CD4-positive, alpha-beta T cell treated with Interleukin-10 for 1 hour (primary cell): ENCODE data around the gene ZSCAN10.
"Not testable (repeated sequence)": the region's sequence is repeated elsewhere in the genome, so short reads cannot be mapped to it uniquely, and the experiment has no call there.

Experiments
- DNase-seq: peaks from one replicate; pipeline ENCODE4 v3.0.0-alpha.2; 2020

Gene ZSCAN10

GRCh38 chr16:3059041-3059722, 39.9 kb downstream of the ZSCAN10 start:
- peak; percentile 90 for DNase-seq

GRCh38 chr16:3058139-3059030, 40.7 kb downstream of the ZSCAN10 start:
- DNase-seq = peak; percentile 61

GRCh38 chr16:3057181-3058138, 41.6 kb downstream of the ZSCAN10 start:
- DNase-seq = no peak

- DNase-seq = no peak
Observed at GRCh38 chr16:3056336-3057180, 42.5 kb downstream of the ZSCAN10 start.

GRCh38 chr16:3055734-3056115, 43.4 kb downstream of the ZSCAN10 start:
- not testable (repeated sequence) for DNase-seq

GRCh38 chr16:3054965-3055733, 43.9 kb downstream of the ZSCAN10 start:
- DNase-seq = no peak

- DNase-seq = not testable (repeated sequence)
Observed at GRCh38 chr16:3053330-3053710, 45.8 kb downstream of the ZSCAN10 start.

- not testable (repeated sequence) for DNase-seq
Observed at GRCh38 chr16:3052571-3053329, 46.3 kb downstream of the ZSCAN10 start.

GRCh38 chr16:3051494-3051893, 47.6 kb downstream of the ZSCAN10 start:
- no peak for DNase-seq

- DNase-seq = no peak
Observed at GRCh38 chr16:3051009-3051408, 48.1 kb downstream of the ZSCAN10 start.

- no peak for DNase-seq
Observed at GRCh38 chr16:3050487-3050886, 48.6 kb downstream of the ZSCAN10 start.

GRCh38 chr16:3049921-3050481, 49.1 kb downstream of the ZSCAN10 start:
- DNase-seq = no peak

- no peak for DNase-seq
Observed at GRCh38 chr16:3047387-3047720, 51.7 kb downstream of the ZSCAN10 start.

- DNase-seq = no peak
Observed at GRCh38 chr16:3046641-3047386, 52.3 kb downstream of the ZSCAN10 start.

GRCh38 chr16:3045758-3046640, 53.1 kb downstream of the ZSCAN10 start, which contains the start of gene MMP25:
Gene MMP25 (plus strand): TSS chr16:3046561. CDS start chr16:3046918, 357 bp downstream.
- no peak for DNase-seq

GRCh38 chr16:3044708-3045107, 54.4 kb downstream of the ZSCAN10 start:
- DNase-seq = no peak

- DNase-seq = no peak
Observed at GRCh38 chr16:3042376-3042775, 56.7 kb downstream of the ZSCAN10 start.

- no peak for DNase-seq
Observed at GRCh38 chr16:3038896-3039295, 60.2 kb downstream of the ZSCAN10 start.
